GM23338 (cell line): ENCODE measurements around the gene PLBD2. TPM values are rescaled to one million over a fixed set of nuclear protein-coding genes. Genes with fewer than 3 reads are reported as not detected.

Experiments used
- ATAC-seq: fragments of 200-7000 bp; cut with Tn5 transposase; 3 replicates; pipeline ENCODE4 v1.9.1; 2020
- DNase-seq: peaks from one replicate; pipeline ENCODE4 v3.0.0-alpha.2; 2015; ENCODE audit warnings: low spot score
- H2AFZ ChIP-seq: fragments of 200-600 bp; sonication (generic); 2 replicates; pipeline ENCODE4 v1.8.0; 2016; ENCODE audit warnings: antibody characterized with exemption, mild to moderate bottlenecking, moderate library complexity
- H3F3A ChIP-seq: fragments of 200-600 bp; sonication (generic); replicated peaks from 2 replicates; pipeline ENCODE4 v1.8.0; 2017; ENCODE audit warnings: antibody characterized with exemption, mixed run types, low read depth
- H3K27ac ChIP-seq: fragments of 200-600 bp; sonication (generic); 2 replicates; pipeline ENCODE4 v1.6.1; 2016; ENCODE audit warnings: low read depth
- H3K27me3 ChIP-seq: fragments of 200-600 bp; sonication (generic); 2 replicates; pipeline ENCODE4 v1.8.0; 2016; ENCODE audit warnings: mild to moderate bottlenecking, mixed run types, moderate library complexity; ENCODE audit not compliant: insufficient read depth
- H3K36me3 ChIP-seq: fragments of 200-600 bp; sonication (generic); 2 replicates; pipeline ENCODE4 v1.8.0; 2016; ENCODE audit warnings: mild to moderate bottlenecking; ENCODE audit not compliant: insufficient read depth
- H3K4me1 ChIP-seq: fragments of 200-600 bp; sonication (generic); 2 replicates; pipeline ENCODE4 v1.8.0; 2016; ENCODE audit warnings: mild to moderate bottlenecking, moderate library complexity; ENCODE audit not compliant: insufficient read depth
- H3K4me2 ChIP-seq: fragments of 200-600 bp; sonication (generic); 2 replicates; pipeline ENCODE4 v1.7.1; 2017; ENCODE audit warnings: mixed run types
- H3K4me3 ChIP-seq: fragments of 200-600 bp; sonication (generic); 2 replicates; pipeline ENCODE4 v1.6.1; 2016; ENCODE audit warnings: mixed run types
- H3K79me2 ChIP-seq: fragments of 200-600 bp; sonication (generic); replicated peaks from 2 replicates; pipeline ENCODE4 v1.8.0; 2017; ENCODE audit warnings: mild to moderate bottlenecking; ENCODE audit not compliant: insufficient read depth
- H3K9me2 ChIP-seq: fragments of 200-600 bp; sonication (generic); 2 replicates; pipeline ENCODE4 v1.8.0; 2017; ENCODE audit not compliant: insufficient read depth
- H4K20me1 ChIP-seq: fragments of 200-600 bp; sonication (generic); replicated peaks from 2 replicates; pipeline ENCODE4 v1.8.0; 2017; ENCODE audit warnings: mild to moderate bottlenecking; ENCODE audit not compliant: insufficient read depth
- H3K27ac Mint-ChIP-seq: 2 replicates; pipeline ENCODE4 v1.8.0; 2020; ENCODE audit warnings: inconsistent platforms, mild to moderate bottlenecking, moderate library complexity, mixed read lengths
- H3K27me3 Mint-ChIP-seq: 3 replicates; pipeline ENCODE4 v1.8.0; 2022; ENCODE audit warnings: low read depth, mild to moderate bottlenecking, moderate library complexity, mixed read lengths, inconsistent platforms; ENCODE audit not compliant: insufficient read depth, poor library complexity
- H3K36me3 Mint-ChIP-seq: 3 replicates; pipeline ENCODE4 v1.8.0; 2021; ENCODE audit warnings: low read depth, mild to moderate bottlenecking, inconsistent platforms, moderate library complexity, mixed read lengths
- H3K4me1 Mint-ChIP-seq: 3 replicates; pipeline ENCODE4 v1.8.0; 2020; ENCODE audit warnings: mild to moderate bottlenecking, inconsistent platforms, mixed read lengths
- H3K4me3 Mint-ChIP-seq: 3 replicates; pipeline ENCODE4 v1.8.0; 2021; ENCODE audit warnings: moderate library complexity, mild to moderate bottlenecking, inconsistent platforms, mixed read lengths
- H3K9me3 Mint-ChIP-seq: 3 replicates; pipeline ENCODE4 v1.8.0; 2020; ENCODE audit warnings: moderate library complexity, mild to moderate bottlenecking, inconsistent platforms, mixed read lengths
- CREB1 ChIP-seq: fragments of 250-450 bp; sonication (Bioruptor Pico); IDR thresholded peaks from 2 replicates; pipeline ENCODE4 v1.5.0; 2020; ENCODE audit warnings: low read depth, mild to moderate bottlenecking, moderate library complexity
- EZH2 ChIP-seq: fragments of 200-600 bp; sonication (generic); IDR thresholded peaks from one replicate; pipeline ENCODE4 v1.8.0; 2017; ENCODE audit warnings: antibody characterized with exemption, mild to moderate bottlenecking, low read depth; ENCODE audit not compliant: unreplicated experiment
- EZH2phosphoT487 ChIP-seq: fragments of 200-600 bp; sonication (generic); IDR thresholded peaks from one replicate; pipeline ENCODE4 v1.8.1; 2018; ENCODE audit warnings: antibody characterized with exemption; ENCODE audit not compliant: unreplicated experiment
- JUNB ChIP-seq: IDR thresholded peaks from one replicate; pipeline ENCODE4 v1.6.1; 2016; ENCODE audit warnings: antibody characterized with exemption; ENCODE audit not compliant: unreplicated experiment
- NANOG ChIP-seq: IDR thresholded peaks from 2 replicates; pipeline ENCODE4 v1.6.1; 2016; ENCODE audit warnings: antibody characterized with exemption, borderline replicate concordance
- POLR2AphosphoS5 ChIP-seq: IDR thresholded peaks from 2 replicates; pipeline ENCODE4 v1.6.1; 2016; ENCODE audit warnings: antibody characterized with exemption, low read depth
- REST ChIP-seq: IDR thresholded peaks from one replicate; pipeline ENCODE4 v1.6.1; 2018; ENCODE audit warnings: antibody characterized with exemption; ENCODE audit not compliant: unreplicated experiment
- STAT1 ChIP-seq: IDR thresholded peaks from one replicate; pipeline ENCODE4 v1.6.1; 2016; ENCODE audit warnings: antibody characterized with exemption; ENCODE audit not compliant: unreplicated experiment
- ZNF114 ChIP-seq: fragments of 250-450 bp; sonication (Bioruptor Pico); IDR thresholded peaks from 2 replicates; pipeline ENCODE4 v1.5.0; 2020; ENCODE audit warnings: mild to moderate bottlenecking, moderate library complexity
- ZNF331 ChIP-seq: fragments of 250-450 bp; sonication (Bioruptor Pico); IDR thresholded peaks from 2 replicates; pipeline ENCODE4 v1.5.0; 2020; ENCODE audit warnings: low read depth, mild to moderate bottlenecking, moderate library complexity
- ZNF462 ChIP-seq: fragments of 250-450 bp; sonication (Bioruptor Pico); IDR thresholded peaks from 2 replicates; pipeline ENCODE4 v1.5.0; 2020; ENCODE audit warnings: mild to moderate bottlenecking, moderate library complexity
- polyA plus RNA-seq: library from polyadenylated mRNA; unstranded; fragments of >200 nt; fragmentation: Nextera tagmentation; extraction: Ambion mirVana; gene quantifications from 2 replicates; pipeline ENCODE4 v1.2.1, GENCODE V29; 2016
- total RNA-seq: library from RNA; depleted of rRNA; stranded (reverse); fragments of >200 nt; shearing (Covaris generic); gene quantifications from 2 replicates; pipeline ENCODE4 v1.2.3, GENCODE V29; 2014
- TF ChIP-seq, protein P1 (sequence below), 2 experiments: fragments of 200-600 bp in 1 of 2; sonication (generic) in 1 of 2; conservative IDR thresholded peaks; 2 replicates each; pipeline versions ENCODE4 v1.5.1 to v1.6.1; 2016 to 2017; ENCODE audit warnings: antibody characterized with exemption in 2 of 2, low read depth in 2 of 2, mild to moderate bottlenecking in 2 of 2, moderate library complexity in 1 of 2
- TF ChIP-seq, protein P2 (sequence below): IDR thresholded peaks from 2 replicates; pipeline ENCODE4 v1.6.1; 2016; ENCODE audit warnings: antibody characterized with exemption

The PLBD2 gene
- total and polyA plus RNA-seq, 2 experiments from 2014 or later, result 10.2 to 37.1 TPM

DNA sequence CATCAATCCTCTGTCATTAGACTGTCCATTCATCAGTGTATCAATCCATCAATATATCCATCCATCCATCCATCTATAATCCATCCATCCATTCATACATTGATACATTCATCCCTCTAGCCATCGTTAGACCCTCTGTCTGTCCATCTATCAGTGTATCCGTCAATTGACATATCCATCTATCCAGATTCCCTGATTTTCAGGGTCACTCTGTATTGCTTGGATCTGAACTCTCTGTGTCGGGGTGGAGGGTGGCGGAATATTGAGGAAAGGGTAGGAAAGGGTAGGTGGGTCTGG, 80.9 kb downstream of the PLBD2 start:
- Histone ChIP-seq H3K4me1 (no peaks in the 10 kb centered on the region), H3F3A (no peaks in the 10 kb centered on the region), H3K79me2 (no peaks in the 10 kb centered on the region), H3K4me2 (no peak overlapping the region), H3K27me3 (no peaks in the 10 kb centered on the region), H3K4me3 (no peak overlapping the region), H4K20me1 (no peaks in the 10 kb centered on the region), H2AFZ (no peak overlapping the region), H3K36me3 (no peaks in the 10 kb centered on the region), H3K9me2 (no peaks in the 10 kb centered on the region), H3K27ac (no peak overlapping the region)
- Mint-ChIP-seq H3K9me3 (no peaks in the 10 kb centered on the region), H3K4me3 (no peak overlapping the region), H3K36me3 (no peaks in the 10 kb centered on the region), H3K4me1 (0 out of 3 replicates have a peak, but pooled peaks cover 3% of the 10 kb centered on the region), H3K27ac (no peak overlapping the region), H3K27me3 (no peaks in the 10 kb centered on the region)
- DNase-seq (no peak), ATAC-seq (no peak)
- TF ChIP-seq JUNB (no peak), STAT1 (no peak), EZH2 (no peak), ZNF462 (CRISPR knock-in tag) (no peak), POLR2AphosphoS5 (no peak), EZH2phosphoT487 (no peak), ZNF114 (no peak), CREB1 (CRISPR knock-in tag) (no peak), ZNF331 (CRISPR knock-in tag) (no peak), NANOG (no peak), REST (no peak)
- TF ChIP-seq, protein P1, sequence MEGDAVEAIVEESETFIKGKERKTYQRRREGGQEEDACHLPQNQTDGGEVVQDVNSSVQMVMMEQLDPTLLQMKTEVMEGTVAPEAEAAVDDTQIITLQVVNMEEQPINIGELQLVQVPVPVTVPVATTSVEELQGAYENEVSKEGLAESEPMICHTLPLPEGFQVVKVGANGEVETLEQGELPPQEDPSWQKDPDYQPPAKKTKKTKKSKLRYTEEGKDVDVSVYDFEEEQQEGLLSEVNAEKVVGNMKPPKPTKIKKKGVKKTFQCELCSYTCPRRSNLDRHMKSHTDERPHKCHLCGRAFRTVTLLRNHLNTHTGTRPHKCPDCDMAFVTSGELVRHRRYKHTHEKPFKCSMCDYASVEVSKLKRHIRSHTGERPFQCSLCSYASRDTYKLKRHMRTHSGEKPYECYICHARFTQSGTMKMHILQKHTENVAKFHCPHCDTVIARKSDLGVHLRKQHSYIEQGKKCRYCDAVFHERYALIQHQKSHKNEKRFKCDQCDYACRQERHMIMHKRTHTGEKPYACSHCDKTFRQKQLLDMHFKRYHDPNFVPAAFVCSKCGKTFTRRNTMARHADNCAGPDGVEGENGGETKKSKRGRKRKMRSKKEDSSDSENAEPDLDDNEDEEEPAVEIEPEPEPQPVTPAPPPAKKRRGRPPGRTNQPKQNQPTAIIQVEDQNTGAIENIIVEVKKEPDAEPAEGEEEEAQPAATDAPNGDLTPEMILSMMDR (conservative IDR thresholded peaks at IDR 0.05; ENCODE audit: low read depth in 2 of 2), result no peak
- TF ChIP-seq, protein P2, sequence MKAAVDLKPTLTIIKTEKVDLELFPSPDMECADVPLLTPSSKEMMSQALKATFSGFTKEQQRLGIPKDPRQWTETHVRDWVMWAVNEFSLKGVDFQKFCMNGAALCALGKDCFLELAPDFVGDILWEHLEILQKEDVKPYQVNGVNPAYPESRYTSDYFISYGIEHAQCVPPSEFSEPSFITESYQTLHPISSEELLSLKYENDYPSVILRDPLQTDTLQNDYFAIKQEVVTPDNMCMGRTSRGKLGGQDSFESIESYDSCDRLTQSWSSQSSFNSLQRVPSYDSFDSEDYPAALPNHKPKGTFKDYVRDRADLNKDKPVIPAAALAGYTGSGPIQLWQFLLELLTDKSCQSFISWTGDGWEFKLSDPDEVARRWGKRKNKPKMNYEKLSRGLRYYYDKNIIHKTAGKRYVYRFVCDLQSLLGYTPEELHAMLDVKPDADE, result no peak
